HCT116 (cell line): Measurements from ENCODE around the gene AFAP1L2.

Experiments
- ELF1 ChIP-seq: IDR thresholded peaks from 2 replicates; pipeline ENCODE4 v1.6.1; 2012; ENCODE audit warnings: low read depth, borderline replicate concordance
- EZH2phosphoT487 ChIP-seq: fragments of 200-600 bp; IDR thresholded peaks from 2 replicates; pipeline ENCODE4 v1.6.1; 2018; ENCODE audit warnings: antibody characterized with exemption, borderline replicate concordance
- JUND ChIP-seq: IDR thresholded peaks from 2 replicates; pipeline ENCODE4 v1.6.1; 2012
- POLR2A ChIP-seq: IDR thresholded peaks from 2 replicates; pipeline ENCODE4 v1.7.0; 2011; ENCODE audit warnings: borderline replicate concordance; ENCODE audit not compliant: insufficient read depth, insufficient read length; ENCODE audit errors: extremely low read depth
- SIN3A ChIP-seq: IDR thresholded peaks from 2 replicates; pipeline ENCODE4 v1.6.1; 2012; ENCODE audit warnings: low read depth
- TCF7L2 ChIP-seq: IDR thresholded peaks from 2 replicates; pipeline ENCODE4 v1.7.0; 2011; ENCODE audit warnings: borderline replicate concordance, inconsistent platforms; ENCODE audit not compliant: insufficient read depth, insufficient read length; ENCODE audit errors: extremely low read depth
- ZNF274 ChIP-seq: fragments of 200-500 bp; sonication (Bioruptor generic); IDR thresholded peaks from 2 replicates; pipeline ENCODE4 v1.6.1; 2014; ENCODE audit warnings: mild to moderate bottlenecking, low read depth, low read length, inconsistent platforms
- TF ChIP-seq, protein P1 (sequence below), 3 experiments: fragments of 200-600 bp in 1 of 3; sonication (generic) in 1 of 3; IDR thresholded peaks in 2 of 3; conservative IDR thresholded peaks in 1 of 3; 2 replicates each; pipeline ENCODE4 v1.5.1; 2012 to 2017; ENCODE audit warnings: low read depth in 2 of 3, low read length in 2 of 3, antibody characterized with exemption in 1 of 3, borderline replicate concordance in 1 of 3, control low read depth in 1 of 3, mild to moderate bottlenecking in 1 of 3, mixed read lengths in 1 of 3, mixed run types in 1 of 3, moderate library complexity in 1 of 3; ENCODE audit not compliant: insufficient read depth in 1 of 3

DNA sequence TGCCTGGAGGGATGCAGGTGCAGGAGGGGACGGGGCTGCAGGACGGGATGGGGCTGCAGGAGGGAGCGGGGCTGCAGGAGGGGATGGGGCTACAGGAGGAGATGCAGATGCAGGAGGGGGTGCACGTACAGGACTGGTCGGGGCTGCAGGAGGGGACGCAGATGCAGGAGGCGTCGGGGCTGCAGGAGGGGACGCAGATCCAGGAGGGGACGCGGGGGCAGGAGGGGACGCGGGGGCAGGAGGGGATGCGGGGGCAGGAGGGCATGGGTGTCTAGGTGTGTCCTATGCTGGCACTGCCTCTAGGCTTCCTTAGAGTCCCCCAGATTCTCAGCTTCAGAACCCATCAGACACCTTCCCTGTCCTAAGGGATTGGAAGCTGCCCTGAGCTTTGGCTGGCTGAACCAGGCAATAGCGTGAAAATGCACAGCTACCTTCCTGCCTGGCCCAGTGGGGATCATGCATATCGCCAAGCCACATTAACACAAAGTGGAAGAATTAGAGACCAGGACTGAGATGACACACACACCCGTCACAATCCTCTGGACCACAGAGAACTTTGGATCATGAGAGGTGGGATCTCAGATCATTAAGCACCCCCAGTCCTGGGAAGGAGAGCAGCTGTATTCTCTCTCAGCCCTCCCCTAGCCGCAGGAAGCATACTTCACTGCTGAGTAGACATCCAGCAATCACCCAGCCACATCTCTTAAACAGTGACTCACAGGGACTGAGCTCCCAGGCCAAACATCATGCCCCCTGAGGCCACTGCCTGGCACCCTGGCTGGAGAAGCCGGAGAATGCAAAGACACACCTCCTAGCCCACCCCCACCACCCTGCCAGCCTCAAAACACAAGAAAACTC lies 98.0 kb downstream of the AFAP1L2 start:
- TF ChIP-seq ZNF274: no peak
- no peak for TF ChIP-seq TCF7L2
- TF ChIP-seq POLR2A: no peak
- TF ChIP-seq, protein P1, sequence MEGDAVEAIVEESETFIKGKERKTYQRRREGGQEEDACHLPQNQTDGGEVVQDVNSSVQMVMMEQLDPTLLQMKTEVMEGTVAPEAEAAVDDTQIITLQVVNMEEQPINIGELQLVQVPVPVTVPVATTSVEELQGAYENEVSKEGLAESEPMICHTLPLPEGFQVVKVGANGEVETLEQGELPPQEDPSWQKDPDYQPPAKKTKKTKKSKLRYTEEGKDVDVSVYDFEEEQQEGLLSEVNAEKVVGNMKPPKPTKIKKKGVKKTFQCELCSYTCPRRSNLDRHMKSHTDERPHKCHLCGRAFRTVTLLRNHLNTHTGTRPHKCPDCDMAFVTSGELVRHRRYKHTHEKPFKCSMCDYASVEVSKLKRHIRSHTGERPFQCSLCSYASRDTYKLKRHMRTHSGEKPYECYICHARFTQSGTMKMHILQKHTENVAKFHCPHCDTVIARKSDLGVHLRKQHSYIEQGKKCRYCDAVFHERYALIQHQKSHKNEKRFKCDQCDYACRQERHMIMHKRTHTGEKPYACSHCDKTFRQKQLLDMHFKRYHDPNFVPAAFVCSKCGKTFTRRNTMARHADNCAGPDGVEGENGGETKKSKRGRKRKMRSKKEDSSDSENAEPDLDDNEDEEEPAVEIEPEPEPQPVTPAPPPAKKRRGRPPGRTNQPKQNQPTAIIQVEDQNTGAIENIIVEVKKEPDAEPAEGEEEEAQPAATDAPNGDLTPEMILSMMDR (IDR thresholded peaks at IDR 0.05 in 2 of 3, conservative IDR thresholded peaks at IDR 0.05 in 1 of 3; ENCODE audit: borderline replicate concordance in 1 of 3, insufficient read depth in 1 of 3, low read depth in 2 of 3, low read length in 2 of 3): no peak
- no peak for TF ChIP-seq ELF1
- no peak for TF ChIP-seq EZH2phosphoT487
- TF ChIP-seq JUND: no peak; the same call in 1 of the 2 replicates
- no peak for TF ChIP-seq SIN3A
